HG03280 (cell line): ENCODE results near the gene GRIN3A.
A peak's percentile ranks its signal among the peaks of the same experiment; 100 is the strongest.
"Not testable (repeated sequence)": the region's sequence is repeated elsewhere in the genome, so short reads cannot be mapped to it uniquely, and the experiment has no call there.

Source experiments
- ATAC-seq: cut with Tn5 transposase; IDR thresholded peaks from one replicate; pipeline ENCODE4 v1.9.1; 2021; ENCODE audit warnings: mild to moderate bottlenecking, moderate library complexity; ENCODE audit not compliant: unreplicated experiment

GRIN3A gene

GRCh38 chr9:101635473-101635872, 103.0 kb downstream of the GRIN3A start:
- ATAC-seq: no peak

- ATAC-seq: no peak
Measured at GRCh38 chr9:101634741-101635409, 103.6 kb downstream of the GRIN3A start.

GRCh38 chr9:101632611-101633010, 105.8 kb downstream of the GRIN3A start:
- ATAC-seq: no peak

- no peak for ATAC-seq
Measured at GRCh38 chr9:101631892-101632291, 106.6 kb downstream of the GRIN3A start.

GRCh38 chr9:101629636-101630035, 108.8 kb downstream of the GRIN3A start:
- ATAC-seq: no peak

- ATAC-seq: no peak
Measured at GRCh38 chr9:101628173-101628572, 110.3 kb downstream of the GRIN3A start.

GRCh38 chr9:101626295-101626694, 112.2 kb downstream of the GRIN3A start:
- ATAC-seq: no peak

GRCh38 chr9:101625876-101626275, 112.6 kb downstream of the GRIN3A start:
- ATAC-seq: no peak

GRCh38 chr9:101620452-101620851, 118.0 kb downstream of the GRIN3A start:
- no peak for ATAC-seq

- no peak for ATAC-seq
Measured at GRCh38 chr9:101618698-101619097, 119.7 kb downstream of the GRIN3A start.

- no peak for ATAC-seq
Measured at GRCh38 chr9:101605547-101605946, 132.9 kb downstream of the GRIN3A start.

- no peak for ATAC-seq
Measured at GRCh38 chr9:101604296-101604695, 134.2 kb downstream of the GRIN3A start.

GRCh38 chr9:101601904-101602765, 136.3 kb downstream of the GRIN3A start:
- no peak for ATAC-seq

GRCh38 chr9:101594796-101595195, 143.7 kb downstream of the GRIN3A start, which contains the start of gene PPP3R2:
Gene PPP3R2, minus strand, starts transcription at chr9:101594969. Its CDS starts 48 bp downstream, at chr9:101594921.
- ATAC-seq: no peak

GRCh38 chr9:101593345-101593744, 145.1 kb downstream of the GRIN3A start:
- no peak for ATAC-seq

- no peak for ATAC-seq
Measured at GRCh38 chr9:101592788-101593187, 145.7 kb downstream of the GRIN3A start.

GRCh38 chr9:101591787-101592446, 146.5 kb downstream of the GRIN3A start:
- ATAC-seq: no peak

- ATAC-seq: no peak
Measured at GRCh38 chr9:101590901-101591300, 147.5 kb downstream of the GRIN3A start.

- ATAC-seq: not testable (repeated sequence)
Measured at GRCh38 chr9:101590074-101590473, 148.4 kb downstream of the GRIN3A start.

- no peak for ATAC-seq
Measured at GRCh38 chr9:101587332-101588043, 151.0 kb downstream of the GRIN3A start.

GRCh38 chr9:101586651-101587050, 151.8 kb downstream of the GRIN3A start:
- peak; percentile 79 for ATAC-seq
